IMR-90 (cell line): Measurements from ENCODE around the gene WIPI1. TPM values are rescaled to one million over a fixed set of nuclear protein-coding genes. Genes with fewer than 3 reads are reported as not detected.

Source experiments
- ATAC-seq: fragments of 200-7000 bp; cut with Tn5 transposase; 2 replicates; pipeline ENCODE4 v1.9.1; 2020; ENCODE audit warnings: low read depth, mild to moderate bottlenecking, moderate library complexity
- BruUV-seq: library from RNA; stranded (reverse); fragments of 400-500 nt; replicated peaks from 2 replicates; lab custom pipeline; 2021; lab: Mats Ljungman, UMichigan
- CTCF ChIA-PET: fragments of 300-600 bp; formaldehyde crosslinking; extraction: SDS; loops from one replicate; lab custom pipeline; 2021; ENCODE audit warnings: antibody characterized with exemption; lab: Yijun Ruan, JAX
- POLR2A ChIA-PET: fragments of 300-600 bp; sonication (Branson Sonifier 250); formaldehyde crosslinking; loops from one replicate; lab custom pipeline; 2022; ENCODE audit warnings: antibody characterized with exemption; ENCODE audit not compliant: unreplicated experiment; lab: Charles Lee
- DNase-seq: peaks from one replicate; pipeline ENCODE4 v3.0.0; 2013
- H2AFZ ChIP-seq: replicated peaks from 2 replicates; pipeline ENCODE3; 2013; ENCODE audit warnings: low read length, mild to moderate bottlenecking; ENCODE audit not compliant: poor library complexity
- H2AK5ac ChIP-seq: 2 replicates; pipeline ENCODE4 v1.6.1; 2013; ENCODE audit warnings: low read depth, low read length, inconsistent platforms
- H2AK9ac ChIP-seq: replicated peaks from 2 replicates; pipeline ENCODE3; 2013; ENCODE audit warnings: mild to moderate bottlenecking, low read depth, low read length, moderate library complexity; ENCODE audit not compliant: poor library complexity
- H2BK120ac ChIP-seq: 2 replicates; pipeline ENCODE4 v1.6.1; 2013; ENCODE audit warnings: low read depth, low read length, inconsistent platforms
- H2BK15ac ChIP-seq: 3 replicates; pipeline ENCODE4 v1.6.1; 2013; ENCODE audit warnings: low read depth, low read length, inconsistent platforms
- H2BK20ac ChIP-seq: 2 replicates; pipeline ENCODE4 v1.6.1; 2013; ENCODE audit warnings: low read depth, mild to moderate bottlenecking, inconsistent platforms, low read length, moderate library complexity
- H2BK5ac ChIP-seq: 2 replicates; pipeline ENCODE4 v1.6.1; 2013; ENCODE audit warnings: mild to moderate bottlenecking, low read depth, low read length, inconsistent platforms; ENCODE audit not compliant: poor library complexity, severe bottlenecking
- H3K14ac ChIP-seq: replicated peaks from 2 replicates; pipeline ENCODE4 v1.6.1; 2013; ENCODE audit warnings: low read depth, low read length, inconsistent platforms
- H3K18ac ChIP-seq: 2 replicates; pipeline ENCODE4 v1.6.1; 2013; ENCODE audit warnings: low read depth, low read length, control low read depth
- H3K23ac ChIP-seq: 2 replicates; pipeline ENCODE4 v1.6.1; 2013; ENCODE audit warnings: low read depth, low read length, inconsistent platforms
- H3K27ac ChIP-seq: 2 replicates; pipeline ENCODE4 v1.5.1; 2013; ENCODE audit warnings: mild to moderate bottlenecking, control low read depth, low read length; ENCODE audit not compliant: insufficient read depth
- H3K27me3 ChIP-seq: 2 replicates; pipeline ENCODE4 v1.6.1; 2013; ENCODE audit warnings: low read length; ENCODE audit not compliant: control insufficient read depth, insufficient read depth
- H3K36me3 ChIP-seq: 2 replicates; pipeline ENCODE4 v1.6.1; 2013; ENCODE audit warnings: low read length, mixed read lengths; ENCODE audit not compliant: control insufficient read depth, insufficient read depth
- H3K4ac ChIP-seq: 2 replicates; pipeline ENCODE4 v1.6.1; 2013; ENCODE audit warnings: low read depth, low read length, inconsistent platforms
- H3K4me1 ChIP-seq: 2 replicates; pipeline ENCODE4 v1.6.1; 2013; ENCODE audit warnings: low read length, mixed read lengths; ENCODE audit not compliant: control insufficient read depth, insufficient read depth
- H3K4me2 ChIP-seq: 2 replicates; pipeline ENCODE4 v1.6.1; 2013; ENCODE audit warnings: low read depth, mild to moderate bottlenecking, control low read depth, low read length, moderate library complexity
- H3K4me3 ChIP-seq: 2 replicates; pipeline ENCODE4 v1.5.1; 2013; ENCODE audit warnings: low read depth, mild to moderate bottlenecking, control low read depth, low read length, moderate library complexity; ENCODE audit not compliant: insufficient read depth
- H3K56ac ChIP-seq: 2 replicates; pipeline ENCODE4 v1.6.1; 2013; ENCODE audit warnings: low read length, inconsistent platforms; ENCODE audit not compliant: insufficient read depth; ENCODE audit errors: extremely low read depth
- H3K79me1 ChIP-seq, 2 experiments: 2 replicates each; pipeline ENCODE4 v1.6.1; 2013; ENCODE audit warnings: low read length in 2 of 2, inconsistent platforms in 1 of 2, low read depth in 1 of 2
- H3K9ac ChIP-seq: 2 replicates; pipeline ENCODE4 v1.6.1; 2013; ENCODE audit warnings: low read depth, low read length, control low read depth
- H3K9me1 ChIP-seq: 2 replicates; pipeline ENCODE4 v1.6.1; 2013; ENCODE audit warnings: low read length, inconsistent platforms; ENCODE audit not compliant: insufficient read depth
- H3K9me3 ChIP-seq: 2 replicates; pipeline ENCODE4 v1.6.1; 2013; ENCODE audit warnings: low read length; ENCODE audit not compliant: control insufficient read depth, insufficient read depth
- H4K20me1 ChIP-seq: 2 replicates; pipeline ENCODE4 v1.6.1; 2013; ENCODE audit warnings: low read length, inconsistent platforms; ENCODE audit not compliant: insufficient read depth
- H4K5ac ChIP-seq: 2 replicates; pipeline ENCODE4 v1.6.1; 2013; ENCODE audit warnings: mild to moderate bottlenecking, low read depth, low read length, control low read depth
- H4K8ac ChIP-seq, 2 experiments: 2 replicates each; pipeline ENCODE4 v1.6.1; 2013; ENCODE audit warnings: low read depth in 2 of 2, low read length in 2 of 2, control low read depth in 1 of 2, inconsistent platforms in 1 of 2
- H4K91ac ChIP-seq: 2 replicates; pipeline ENCODE4 v1.6.1; 2013; ENCODE audit warnings: low read depth, low read length, inconsistent platforms; ENCODE audit not compliant: insufficient read depth
- BHLHE40 ChIP-seq: fragments of 150-350 bp; IDR thresholded peaks from 2 replicates; pipeline ENCODE4 v1.6.1; 2016; ENCODE audit warnings: mild to moderate bottlenecking, low read depth, low read length
- CEBPB ChIP-seq: IDR thresholded peaks from 2 replicates; pipeline ENCODE4 v1.6.1; 2012; ENCODE audit warnings: low read depth, low read length, improper control_type of control experiment
- CHD1 ChIP-seq: IDR thresholded peaks from 2 replicates; pipeline ENCODE4 v1.6.1; 2012; ENCODE audit warnings: low read depth, low read length, improper control_type of control experiment
- FOS ChIP-seq: fragments of 150-350 bp; IDR thresholded peaks from 2 replicates; pipeline ENCODE4 v1.6.1; 2016; ENCODE audit warnings: low read depth, low read length
- MAFK ChIP-seq: IDR thresholded peaks from 2 replicates; pipeline ENCODE4 v1.6.1; 2012; ENCODE audit warnings: low read depth, low read length, improper control_type of control experiment
- MAZ ChIP-seq: IDR thresholded peaks from 2 replicates; pipeline ENCODE4 v1.6.1; 2012; ENCODE audit warnings: low read depth, mild to moderate bottlenecking, low read length, improper control_type of control experiment, moderate library complexity, borderline replicate concordance
- MXI1 ChIP-seq: IDR thresholded peaks from 2 replicates; pipeline ENCODE4 v1.6.1; 2012; ENCODE audit warnings: low read depth, mild to moderate bottlenecking, low read length, moderate library complexity, borderline replicate concordance
- NFE2L2 ChIP-seq: fragments of 150-350 bp; IDR thresholded peaks from 2 replicates; pipeline ENCODE4 v1.6.1; 2016; ENCODE audit warnings: low read depth, mild to moderate bottlenecking, low read length
- POLR2A ChIP-seq: IDR thresholded peaks from 2 replicates; pipeline ENCODE4 v1.6.1; 2012; ENCODE audit warnings: mild to moderate bottlenecking, low read depth, low read length
- RAD21 ChIP-seq: IDR thresholded peaks from 2 replicates; pipeline ENCODE4 v1.6.1; 2012; ENCODE audit warnings: low read length, improper control_type of control experiment
- RCOR1 ChIP-seq: IDR thresholded peaks from 2 replicates; pipeline ENCODE4 v1.6.1; 2012; ENCODE audit warnings: mild to moderate bottlenecking, low read length, improper control_type of control experiment; ENCODE audit not compliant: insufficient replicate concordance
- RFX5 ChIP-seq: IDR thresholded peaks from 2 replicates; pipeline ENCODE4 v1.8.0; 2012; ENCODE audit warnings: low read depth, mild to moderate bottlenecking, low read length, moderate library complexity
- SMC3 ChIP-seq: fragments of 150-350 bp; IDR thresholded peaks from 2 replicates; pipeline ENCODE4 v1.6.1; 2016; ENCODE audit warnings: low read depth, mild to moderate bottlenecking, antibody characterized with exemption, low read length, moderate library complexity
- WGBS, 2 experiments: methylation state at CpG; one replicate each; pipeline versions ENCODE4 v1.1.5 to v1.1.7; 2013; ENCODE audit warnings: missing lambda C conversion rate in 2 of 2; ENCODE audit not compliant: insufficient read length in 1 of 2; ENCODE audit errors: extremely low coverage in 2 of 2; 5-methylcytosine and 5-hydroxymethylcytosine counted together
- dilution Hi-C: fragments of 300-500 bp; cut with HindIII; formaldehyde crosslinking; loops from one replicate; pipeline ENCODE4 v1.14.3; 2018; ENCODE audit warnings: low sequenced_read_pairs; ENCODE audit not compliant: unreplicated experiment
- in situ Hi-C: fragments of 300-500 bp; cut with MboI; formaldehyde crosslinking; loops from 3 replicates; pipeline ENCODE4 v1.14.3; 2019; ENCODE audit warnings: low sequenced_read_pairs, inconsistent platforms, mixed read lengths
- intact Hi-C: fragments of 100-400 bp; cut with micrococcal nuclease; formaldehyde crosslinking; loops from 2 replicates; pipeline ENCODE4 v1.10.0; 2022
- polyA plus RNA-seq, 3 experiments: library from polyadenylated mRNA; depleted of rRNA; stranded (reverse); fragments of >200 nt; gene quantifications; 2 replicates each; pipeline ENCODE4 v1.2.3, GENCODE V29; 2012; ENCODE audit warnings: low replicate concordance in 1 of 3
- total RNA-seq: library from RNA; depleted of rRNA; stranded (reverse); fragments of >200 nt; gene quantifications from 2 replicates; pipeline ENCODE4 v1.2.3, GENCODE V29; 2012
- TF ChIP-seq, protein P1 (sequence below): fragments of 150-350 bp; IDR thresholded peaks from 2 replicates; pipeline ENCODE4 v1.6.1; 2017; ENCODE audit warnings: mild to moderate bottlenecking, antibody characterized with exemption, low read length, low read depth
- TF ChIP-seq, protein P2 (sequence below): conservative IDR thresholded peaks from 2 replicates; pipeline ENCODE4 v1.5.1; 2012; ENCODE audit warnings: mild to moderate bottlenecking, low read depth, low read length, improper control_type of control experiment
- TF ChIP-seq, protein P3 (sequence below): fragments of 150-350 bp; IDR thresholded peaks from 2 replicates; pipeline ENCODE4 v1.6.1; 2016; ENCODE audit warnings: low read depth, mild to moderate bottlenecking, low read length, moderate library complexity, borderline replicate concordance

Gene WIPI1
- total and polyA plus RNA-seq, 2 of the 4 experiments (the other 2 are of a cell fraction) = 78.6 to 129 TPM

DNA sequence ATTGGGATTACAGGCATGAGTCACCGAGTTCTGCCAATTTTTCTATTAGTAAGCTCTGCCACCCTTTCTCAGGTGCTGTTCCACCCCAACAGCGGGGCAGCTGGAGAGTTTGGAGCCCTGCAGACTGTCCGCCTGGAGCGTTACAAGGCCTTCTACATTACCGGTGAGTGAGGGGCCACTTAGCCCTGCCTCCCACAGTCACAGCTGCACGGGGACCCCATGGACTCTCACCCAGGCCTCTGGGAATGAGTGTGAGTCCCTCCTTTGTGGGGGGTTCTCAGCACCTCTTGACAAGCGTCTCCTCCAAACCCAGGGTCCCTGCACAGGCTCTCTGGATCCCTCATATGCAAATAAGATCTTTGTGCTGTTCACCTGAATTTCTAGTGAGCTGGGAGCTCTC is 56.0 kb downstream of the WIPI1 start:
- CTCF ChIA-PET = no interaction called here
- H3K4me2 ChIP-seq = no peak overlapping the region
- no peaks in the 10 kb centered on the region for H3K9me3 ChIP-seq
- H3K79me1 ChIP-seq = no peaks in the 10 kb centered on the region
- ATAC-seq (no peak), DNase-seq (no peak)
- no peak overlapping the region for H4K91ac ChIP-seq
- WGBS, 2 experiments = no CpG with 5 or more reads among the region's 7 CpGs
- no peak overlapping the region for H2AK5ac ChIP-seq
- no peak overlapping the region for H2AFZ ChIP-seq
- no peak overlapping the region for H3K4ac ChIP-seq
- dilution Hi-C loops = no loop called here
- no peak overlapping the region for H3K56ac ChIP-seq
- no peak overlapping the region for H4K8ac ChIP-seq
- H2BK20ac ChIP-seq = no peak overlapping the region
- H2AK9ac ChIP-seq = no peak overlapping the region
- no peak overlapping the region for H3K14ac ChIP-seq
- H3K36me3 ChIP-seq = no peaks in the 10 kb centered on the region
- H3K9ac ChIP-seq = no peak overlapping the region
- TF ChIP-seq BHLHE40 (no peak), SMC3 (no peak), CHD1 (no peak), POLR2A (no peak), MAFK (no peak), NFE2L2 (no peak), RFX5 (no peak), RCOR1 (no peak), MAZ (no peak), RAD21 (no peak), CEBPB (no peak), FOS (no peak), MXI1 (no peak)
- TF ChIP-seq, protein P1, sequence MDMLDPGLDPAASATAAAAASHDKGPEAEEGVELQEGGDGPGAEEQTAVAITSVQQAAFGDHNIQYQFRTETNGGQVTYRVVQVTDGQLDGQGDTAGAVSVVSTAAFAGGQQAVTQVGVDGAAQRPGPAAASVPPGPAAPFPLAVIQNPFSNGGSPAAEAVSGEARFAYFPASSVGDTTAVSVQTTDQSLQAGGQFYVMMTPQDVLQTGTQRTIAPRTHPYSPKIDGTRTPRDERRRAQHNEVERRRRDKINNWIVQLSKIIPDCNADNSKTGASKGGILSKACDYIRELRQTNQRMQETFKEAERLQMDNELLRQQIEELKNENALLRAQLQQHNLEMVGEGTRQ = no peak
- TF ChIP-seq, protein P2, sequence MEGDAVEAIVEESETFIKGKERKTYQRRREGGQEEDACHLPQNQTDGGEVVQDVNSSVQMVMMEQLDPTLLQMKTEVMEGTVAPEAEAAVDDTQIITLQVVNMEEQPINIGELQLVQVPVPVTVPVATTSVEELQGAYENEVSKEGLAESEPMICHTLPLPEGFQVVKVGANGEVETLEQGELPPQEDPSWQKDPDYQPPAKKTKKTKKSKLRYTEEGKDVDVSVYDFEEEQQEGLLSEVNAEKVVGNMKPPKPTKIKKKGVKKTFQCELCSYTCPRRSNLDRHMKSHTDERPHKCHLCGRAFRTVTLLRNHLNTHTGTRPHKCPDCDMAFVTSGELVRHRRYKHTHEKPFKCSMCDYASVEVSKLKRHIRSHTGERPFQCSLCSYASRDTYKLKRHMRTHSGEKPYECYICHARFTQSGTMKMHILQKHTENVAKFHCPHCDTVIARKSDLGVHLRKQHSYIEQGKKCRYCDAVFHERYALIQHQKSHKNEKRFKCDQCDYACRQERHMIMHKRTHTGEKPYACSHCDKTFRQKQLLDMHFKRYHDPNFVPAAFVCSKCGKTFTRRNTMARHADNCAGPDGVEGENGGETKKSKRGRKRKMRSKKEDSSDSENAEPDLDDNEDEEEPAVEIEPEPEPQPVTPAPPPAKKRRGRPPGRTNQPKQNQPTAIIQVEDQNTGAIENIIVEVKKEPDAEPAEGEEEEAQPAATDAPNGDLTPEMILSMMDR = no peak
- TF ChIP-seq, protein P3, sequence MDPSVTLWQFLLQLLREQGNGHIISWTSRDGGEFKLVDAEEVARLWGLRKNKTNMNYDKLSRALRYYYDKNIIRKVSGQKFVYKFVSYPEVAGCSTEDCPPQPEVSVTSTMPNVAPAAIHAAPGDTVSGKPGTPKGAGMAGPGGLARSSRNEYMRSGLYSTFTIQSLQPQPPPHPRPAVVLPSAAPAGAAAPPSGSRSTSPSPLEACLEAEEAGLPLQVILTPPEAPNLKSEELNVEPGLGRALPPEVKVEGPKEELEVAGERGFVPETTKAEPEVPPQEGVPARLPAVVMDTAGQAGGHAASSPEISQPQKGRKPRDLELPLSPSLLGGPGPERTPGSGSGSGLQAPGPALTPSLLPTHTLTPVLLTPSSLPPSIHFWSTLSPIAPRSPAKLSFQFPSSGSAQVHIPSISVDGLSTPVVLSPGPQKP = no peak
- no peak overlapping the region for H2BK120ac ChIP-seq
- H2BK5ac ChIP-seq = no peak overlapping the region
- H4K5ac ChIP-seq = no peak overlapping the region
- in situ Hi-C loops = loop anchor here (5.0 kb wide), 1 partner anchor 139 kb away; no protein-coding TSS in a partner anchor
- peaks cover 5% of the 10 kb centered on the region for H3K9me1 ChIP-seq
- H3K4me1 ChIP-seq = peaks cover 4% of the 10 kb centered on the region
- no peaks in the 10 kb centered on the region for H3K27me3 ChIP-seq
- no peak overlapping the region for H3K27ac ChIP-seq
- BruUV-seq = no TSS peak
- POLR2A ChIA-PET = no interaction called here
- no peak overlapping the region for H3K18ac ChIP-seq
- H2BK15ac ChIP-seq = no peak overlapping the region
- intact Hi-C loops = no loop called here
- no peak overlapping the region for H3K4me3 ChIP-seq
- no peaks in the 10 kb centered on the region for H4K20me1 ChIP-seq
- no peak overlapping the region for H3K23ac ChIP-seq
